ENCODE data around the gene CCDC33. TPM values are rescaled to one million over a fixed set of nuclear protein-coding genes. Genes with fewer than 3 reads are reported as not detected.

The CCDC33 gene
- 8.5 and 8.8 TPM in 2 replicates for polyA plus RNA-seq (2014; cell fraction: cytosol; rRNA removed)
- 6.5 and 7.8 TPM in 2 replicates for polyA plus RNA-seq (2014; cell fraction: nucleus; rRNA removed)

GRCh38 chr15:74235962-74236361 lies at the start of gene CCDC33:
CCDC33 (plus strand) TSS chr15:74236326; CDS start chr15:74236720, 394 bp downstream.
- DNase-seq (ENCODE audit: low spot score) = no peak

- no peak for DNase-seq (ENCODE audit: low spot score)
Measured at GRCh38 chr15:74188216-74188615, 47.9 kb upstream of the CCDC33 start.

- DNase-seq (ENCODE audit: low spot score) = no peak
Measured at GRCh38 chr15:74191798-74192197, 44.3 kb upstream of the CCDC33 start.

- DNase-seq (ENCODE audit: low spot score) = no peak
Measured at GRCh38 chr15:74192751-74193150, 43.4 kb upstream of the CCDC33 start.

- no peak for DNase-seq (ENCODE audit: low spot score)
Measured at GRCh38 chr15:74193299-74193718, 42.8 kb upstream of the CCDC33 start.

- no peak for DNase-seq (ENCODE audit: low spot score)
Measured at GRCh38 chr15:74193905-74194304, 42.2 kb upstream of the CCDC33 start.

GRCh38 chr15:74194572-74195559 lies 41.3 kb upstream of the CCDC33 start:
- no peak for DNase-seq (ENCODE audit: low spot score)

GRCh38 chr15:74196175-74196574 lies 40.0 kb upstream of the CCDC33 start:
- DNase-seq (ENCODE audit: low spot score) = no peak

GRCh38 chr15:74197176-74197965 lies 38.8 kb upstream of the CCDC33 start:
- no peak for DNase-seq (ENCODE audit: low spot score)

- DNase-seq (ENCODE audit: low spot score) = no peak
Measured at GRCh38 chr15:74199297-74199652, 36.9 kb upstream of the CCDC33 start.

GRCh38 chr15:74200412-74200815 lies 35.7 kb upstream of the CCDC33 start:
- no peak for DNase-seq (ENCODE audit: low spot score)

GRCh38 chr15:74200871-74201419 lies 35.2 kb upstream of the CCDC33 start:
- peak; percentile 52 for DNase-seq (ENCODE audit: low spot score)

- DNase-seq (ENCODE audit: low spot score) = no peak
Measured at GRCh38 chr15:74201710-74202420, 34.3 kb upstream of the CCDC33 start.

- peak; percentile 93 for DNase-seq (ENCODE audit: low spot score)
Measured at GRCh38 chr15:74202452-74203401, 33.4 kb upstream of the CCDC33 start, which contains the start of gene STRA6. STRA6 (minus strand) TSS chr15:74202787; CDS start chr15:74202267, 520 bp downstream.

- DNase-seq (ENCODE audit: low spot score) = peak; percentile 74
Measured at GRCh38 chr15:74203914-74204431, 32.2 kb upstream of the CCDC33 start.

- no peak for DNase-seq (ENCODE audit: low spot score)
Measured at GRCh38 chr15:74205582-74205947, 30.6 kb upstream of the CCDC33 start.

- no peak for DNase-seq (ENCODE audit: low spot score)
Measured at GRCh38 chr15:74206801-74207281, 29.3 kb upstream of the CCDC33 start.

- no peak for DNase-seq (ENCODE audit: low spot score)
Measured at GRCh38 chr15:74207652-74208440, 28.3 kb upstream of the CCDC33 start.

- no peak for DNase-seq (ENCODE audit: low spot score)
Measured at GRCh38 chr15:74208496-74208895, 27.6 kb upstream of the CCDC33 start.

All from SK-N-DZ (cell line).